ENCODE results near the gene EHD2.

DNA sequence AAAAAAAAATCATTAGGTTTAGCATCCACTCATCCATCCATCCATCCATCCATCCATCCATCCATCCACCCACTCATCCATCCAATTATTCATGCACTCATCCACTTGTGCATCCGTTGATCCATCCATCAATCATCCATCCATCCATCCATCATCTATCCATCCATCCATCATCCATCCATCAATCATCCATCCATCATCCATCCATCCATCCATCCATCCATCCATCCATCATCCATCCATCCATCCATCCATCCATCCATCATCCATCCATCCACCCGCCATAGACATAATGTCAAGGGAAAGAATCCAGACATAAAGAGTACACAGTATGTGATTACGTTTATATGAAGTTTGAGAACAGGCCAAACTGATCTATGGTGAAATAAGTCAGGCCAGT, 56.3 kb downstream of the EHD2 start:
- TF ChIP-seq CTCF (optimal IDR thresholded peaks at IDR 0.05 in 1 of 3, IDR thresholded peaks at IDR 0.05 in 1 of 3, conservative IDR thresholded peaks at IDR 0.05 in 1 of 3; ENCODE audit: extremely low read depth in 1 of 3, insufficient read depth in 2 of 3, low read length in 3 of 3), result no peak
- TF ChIP-seq EZH2 (IDR thresholded peaks at IDR 0.05; ENCODE audit: low read length), result no peak
